Fibroblast of skin of left biceps (primary cell): ENCODE measurements around the gene DNPH1.

Experiments used
- DNase-seq, 2 experiments: peaks; one replicate each; pipeline ENCODE4 v3.0.0-alpha.2; 2013; ENCODE audit warnings: low read depth in 2 of 2

The DNPH1 gene

DNA sequence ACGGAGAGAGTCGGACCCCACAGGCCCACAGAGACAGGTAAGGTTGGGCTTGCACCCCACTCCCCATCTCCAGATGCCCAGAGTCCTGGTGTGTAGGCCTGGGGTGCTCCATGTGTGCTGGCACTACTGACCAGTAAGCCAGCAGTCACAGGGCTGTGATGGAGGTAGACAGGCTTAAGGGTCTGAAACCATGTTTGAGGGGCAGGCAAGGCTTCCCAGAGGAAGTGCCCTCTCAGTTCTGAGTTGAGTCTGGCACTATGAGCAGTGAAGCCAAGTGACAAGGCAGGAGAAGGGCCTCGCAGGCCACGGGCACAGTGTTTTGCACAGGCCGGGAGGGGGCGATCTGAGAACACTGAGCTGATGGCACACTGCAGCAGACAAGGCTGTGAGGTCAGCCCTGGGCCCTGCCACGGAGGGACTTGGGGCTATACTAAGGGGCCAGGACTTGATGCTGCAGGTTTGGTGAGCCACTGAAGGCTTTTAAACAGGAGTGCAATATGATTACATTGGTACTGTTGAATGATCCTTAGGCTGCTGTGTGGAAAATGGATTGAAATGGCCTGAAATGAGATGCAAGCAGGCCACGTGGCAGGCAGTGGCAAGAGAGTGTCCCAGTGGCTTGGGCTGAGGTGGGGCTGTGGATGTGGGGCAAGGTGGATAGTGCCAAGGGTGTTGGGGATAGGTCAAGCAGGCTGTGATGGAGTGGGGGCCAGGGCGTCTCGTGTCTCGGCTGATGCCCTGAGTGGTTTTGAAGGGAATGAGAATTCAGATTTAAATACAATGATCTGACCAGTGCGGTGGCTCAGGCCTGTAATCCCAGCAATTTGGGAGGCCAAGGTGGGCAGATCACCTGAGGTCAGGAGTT lies 34.3 kb upstream of the DNPH1 start:
- peak; percentile 17 to 21 for DNase-seq

DNA sequence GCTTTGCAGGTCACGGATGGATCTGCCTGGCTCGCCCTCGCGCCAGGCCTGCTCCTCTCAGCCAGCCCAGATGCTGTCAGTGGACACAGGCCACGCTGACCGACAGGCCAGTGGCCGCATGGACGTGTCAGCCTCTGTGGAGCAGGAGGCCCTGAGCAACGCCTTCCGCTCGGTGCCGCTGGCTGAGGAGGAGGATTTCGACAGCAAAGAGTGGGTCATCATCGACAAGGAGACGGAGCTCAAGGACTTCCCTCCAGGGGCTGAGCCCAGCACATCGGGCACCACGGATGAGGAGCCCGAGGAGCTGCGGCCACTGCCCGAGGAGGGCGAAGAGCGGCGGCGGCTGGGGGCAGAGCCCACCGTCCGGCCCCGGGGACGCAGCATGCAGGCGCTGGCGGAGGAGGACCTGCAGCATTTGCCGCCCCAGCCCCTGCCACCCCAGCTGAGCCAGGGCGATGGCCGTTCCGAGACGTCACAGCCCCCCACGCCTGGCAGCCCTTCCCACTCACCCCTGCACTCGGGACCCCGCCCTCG lies 33.6 kb upstream of the DNPH1 start:
- no peak for DNase-seq

DNA sequence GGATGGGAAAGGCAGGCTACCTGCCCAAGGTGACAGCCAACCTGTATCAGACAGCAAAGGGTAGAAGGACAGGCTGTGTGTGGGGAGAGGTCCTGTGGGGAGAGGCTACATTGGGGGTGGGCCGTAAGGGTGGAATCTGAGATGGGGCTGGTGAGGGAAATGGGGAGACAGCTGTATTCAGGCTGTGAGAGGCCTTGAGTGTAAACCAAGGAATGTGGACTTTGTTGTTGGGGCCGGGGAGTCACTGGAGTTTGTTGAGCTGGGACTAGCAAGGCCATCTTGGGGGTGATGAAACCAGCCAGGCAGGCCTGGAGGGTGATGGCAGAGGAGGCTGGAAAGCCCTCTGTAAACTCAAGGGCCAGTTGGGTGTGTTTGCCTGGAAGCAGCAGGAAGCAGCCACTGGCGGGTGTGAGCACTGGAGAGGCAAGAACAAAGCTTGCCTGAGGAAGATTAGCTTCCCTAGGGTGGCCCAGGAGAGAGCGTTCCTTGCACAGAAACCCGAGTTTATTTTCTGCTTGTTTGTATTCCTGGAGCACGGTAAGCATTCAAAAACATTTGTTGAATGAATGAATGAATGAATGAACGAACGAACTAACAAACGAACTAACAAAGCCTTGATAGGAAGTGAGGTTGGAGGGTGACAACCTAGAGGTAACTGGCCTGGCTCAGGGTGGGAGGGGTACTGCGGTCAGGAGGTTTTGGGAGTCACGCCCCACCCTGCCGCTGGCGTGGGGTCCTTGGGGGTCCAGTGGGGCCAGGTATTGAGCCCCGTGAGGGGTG lies 32.9 kb upstream of the DNPH1 start:
- no peak for DNase-seq

DNA sequence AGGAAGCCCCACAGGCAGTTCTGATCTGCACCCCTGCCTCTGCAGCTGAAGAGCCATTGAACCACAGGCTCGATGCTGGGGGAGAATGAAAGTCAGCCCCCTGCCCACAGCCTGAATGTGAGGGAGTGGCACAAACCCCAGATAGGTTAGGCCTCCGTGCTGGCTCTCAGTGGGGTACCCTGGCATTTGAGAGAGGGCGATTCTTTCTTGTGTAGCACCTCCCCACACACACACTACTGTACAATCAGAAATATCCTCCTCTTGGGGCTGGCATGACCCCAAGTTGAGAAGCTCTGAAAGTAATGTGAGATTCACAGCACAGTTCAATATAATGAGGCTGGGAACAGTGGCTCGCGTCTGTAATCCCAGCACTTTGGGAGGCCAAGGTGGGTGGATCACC lies 31.9 kb upstream of the DNPH1 start:
- DNase-seq = no peak

DNA sequence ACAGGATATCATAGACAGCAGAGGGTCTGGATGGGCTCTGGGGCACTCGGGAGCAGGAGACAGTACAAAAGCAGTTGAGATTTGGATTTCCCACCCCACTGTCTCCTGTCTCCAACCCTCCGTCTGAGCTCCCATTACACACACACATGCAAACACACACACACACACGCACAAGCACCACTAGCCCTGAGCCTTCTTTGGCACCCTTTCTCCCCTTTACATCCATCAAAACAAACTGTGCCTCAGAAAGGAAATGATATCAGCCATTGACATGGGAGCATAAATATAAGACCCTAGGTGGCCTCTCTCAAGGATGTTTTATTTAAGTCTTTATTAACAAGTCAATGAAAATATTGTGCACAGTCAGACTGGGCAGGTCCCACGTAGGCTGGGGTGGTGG lies 31.5 kb upstream of the DNPH1 start:
- no peak for DNase-seq

DNA sequence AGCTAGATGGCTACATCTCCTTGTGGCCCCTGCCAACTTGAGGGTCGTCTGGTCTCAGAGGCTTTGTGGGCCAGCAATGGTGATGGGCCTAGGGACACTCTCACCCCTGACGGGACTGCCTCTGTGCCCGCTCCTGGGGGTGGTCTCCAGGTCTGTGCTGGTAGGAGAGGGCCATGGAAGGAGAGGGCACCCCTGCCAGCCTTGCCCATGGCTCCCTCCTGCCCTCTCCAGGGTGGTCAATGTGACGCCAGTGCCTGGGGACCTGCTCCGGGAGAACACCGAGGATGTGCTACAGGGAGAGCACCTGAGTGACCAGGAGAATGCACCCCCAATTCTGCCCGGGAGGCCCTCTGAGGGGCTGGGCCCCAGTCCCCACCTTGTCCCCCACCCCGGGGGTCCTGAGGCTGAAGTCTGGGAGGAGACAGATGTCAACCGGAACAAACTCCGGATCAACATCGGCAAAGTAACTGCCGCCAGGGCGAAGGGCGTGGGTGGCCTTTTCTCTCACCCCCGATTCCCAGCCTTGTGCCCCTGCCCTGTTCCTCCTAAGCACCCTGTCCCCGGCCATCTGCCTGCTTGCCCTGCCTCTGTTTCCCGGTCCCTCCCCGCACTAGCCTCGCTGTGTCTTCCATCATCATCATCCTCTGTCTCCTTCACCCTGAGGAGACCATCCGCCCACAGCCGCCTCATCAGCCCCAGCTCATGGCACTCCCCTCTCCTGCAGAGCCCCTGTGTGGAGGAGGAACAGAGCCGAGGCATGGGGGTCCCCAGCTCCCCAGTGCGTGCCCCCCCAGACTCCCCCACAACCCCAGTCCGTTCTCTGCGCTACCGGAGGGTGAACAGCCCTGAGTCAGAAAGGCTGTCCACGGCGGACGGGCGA lies 29.8 kb upstream of the DNPH1 start:
- no peak for DNase-seq

DNA sequence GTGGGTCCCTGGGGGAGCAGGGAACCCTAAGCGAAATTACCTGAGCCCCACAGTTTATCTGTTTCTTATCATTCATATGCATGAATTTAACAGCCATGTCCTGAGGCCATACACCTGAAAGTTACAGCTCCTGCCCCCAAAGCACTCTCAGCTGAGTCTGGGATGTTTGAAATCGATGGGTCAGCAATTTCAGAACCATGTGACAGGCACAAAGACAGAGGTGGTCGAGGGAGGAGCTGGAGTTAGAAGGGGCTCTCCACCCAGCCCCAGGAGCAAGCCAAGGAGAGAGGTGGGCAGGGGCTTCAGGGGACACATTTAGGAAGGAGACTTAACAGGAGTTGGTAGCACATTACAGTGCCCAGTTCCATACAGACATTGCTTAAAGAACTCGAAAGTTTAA lies 28.9 kb upstream of the DNPH1 start:
- DNase-seq = no peak

DNA sequence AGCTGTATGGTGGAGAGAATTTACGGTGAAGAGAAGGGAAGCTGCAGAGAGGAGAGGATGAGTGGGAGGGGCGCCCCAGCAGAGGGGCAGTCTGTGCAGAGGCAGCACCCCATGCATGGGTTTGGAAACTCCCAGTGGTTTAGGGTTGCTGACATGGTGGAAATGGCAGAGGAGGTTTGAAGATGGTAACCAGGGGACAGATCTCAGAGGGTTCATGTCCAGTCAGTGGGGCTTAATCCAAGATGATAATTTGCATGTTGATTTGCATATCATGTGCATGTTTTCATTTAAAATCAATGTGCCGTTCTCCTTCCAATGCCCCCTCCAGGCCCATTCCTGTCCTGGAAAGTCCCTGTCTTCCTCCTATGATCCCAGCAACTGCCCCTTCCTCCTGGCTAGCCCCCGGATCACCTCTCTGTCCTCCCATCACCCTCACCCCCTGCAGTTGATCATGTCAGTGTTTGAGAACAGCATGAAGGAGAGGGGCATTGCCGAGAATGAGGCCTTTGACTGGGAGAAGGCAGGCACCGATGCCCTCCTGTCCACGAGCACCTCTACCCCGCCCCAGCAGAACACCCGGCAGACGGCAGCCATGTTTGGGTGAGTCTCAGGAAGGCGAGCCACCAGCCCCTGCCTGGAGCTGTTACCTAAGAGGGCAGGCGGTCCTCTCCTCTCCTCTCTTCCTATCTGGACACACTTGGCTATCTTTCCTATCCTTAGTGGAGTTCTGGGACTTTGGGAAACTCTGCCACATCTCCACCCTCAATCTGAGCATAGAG lies 28.3 kb upstream of the DNPH1 start:
- no peak for DNase-seq

DNA sequence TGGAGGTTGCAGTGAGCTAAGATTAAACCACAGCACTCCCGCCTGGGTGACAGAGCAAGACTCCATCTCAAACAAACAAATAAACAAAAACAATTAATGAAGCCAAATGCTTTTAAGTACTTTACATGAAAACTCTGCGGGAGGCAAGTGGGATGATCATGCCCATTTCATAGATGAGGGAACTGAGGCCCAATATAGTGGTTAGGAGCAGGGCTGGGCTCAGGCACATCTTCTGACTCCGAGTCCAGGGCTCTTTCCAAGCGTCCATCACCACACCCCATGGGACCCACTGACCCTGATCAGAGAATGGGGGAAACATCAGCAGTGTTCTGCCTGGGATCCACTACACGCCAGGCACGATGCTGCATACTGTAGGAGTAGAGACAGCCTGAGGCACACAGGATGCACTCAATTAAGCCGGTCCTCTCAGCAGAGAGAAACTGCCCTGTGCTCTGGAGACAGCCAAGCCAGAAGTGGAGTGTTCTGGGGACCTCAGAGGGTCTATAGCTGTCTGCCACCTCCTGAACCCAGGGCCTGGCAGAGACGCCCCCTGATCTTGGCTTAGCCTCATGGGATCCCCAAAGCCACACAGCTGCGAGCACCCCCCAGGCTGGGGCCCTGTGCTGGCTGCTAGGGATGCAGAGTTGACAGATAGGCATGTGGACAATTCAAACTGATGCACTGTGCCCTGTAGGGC lies 27.5 kb upstream of the DNPH1 start:
- DNase-seq = no peak

DNA sequence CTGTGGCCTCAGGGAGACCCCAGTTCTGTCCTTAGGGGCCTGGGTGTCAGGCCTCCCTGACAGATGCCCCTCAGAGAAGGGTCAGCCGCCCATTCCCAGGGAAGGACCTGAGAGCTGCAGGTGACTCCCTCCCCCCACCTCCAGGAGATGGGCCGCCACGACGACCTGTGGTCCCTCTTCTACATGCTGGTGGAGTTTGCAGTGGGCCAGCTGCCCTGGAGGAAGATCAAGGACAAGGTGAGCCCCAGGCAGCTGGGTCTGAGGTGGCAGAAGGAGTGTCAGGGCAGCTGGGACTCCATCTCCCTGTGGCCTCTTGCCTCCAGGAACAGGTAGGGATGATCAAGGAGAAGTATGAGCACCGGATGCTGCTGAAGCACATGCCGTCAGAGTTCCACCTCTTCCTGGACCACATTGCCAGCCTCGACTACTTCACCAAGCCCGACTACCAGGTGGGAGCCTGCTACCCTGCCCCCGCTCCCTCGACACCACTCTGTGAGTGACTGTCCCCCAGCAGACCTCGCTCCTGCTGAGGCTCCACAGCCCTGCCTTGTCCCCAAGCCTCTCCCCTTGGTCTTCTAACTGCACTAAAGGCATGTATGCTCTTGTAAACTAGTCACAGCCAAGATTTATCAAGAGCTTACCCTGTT lies 26.2 kb upstream of the DNPH1 start:
- DNase-seq = no peak

DNA sequence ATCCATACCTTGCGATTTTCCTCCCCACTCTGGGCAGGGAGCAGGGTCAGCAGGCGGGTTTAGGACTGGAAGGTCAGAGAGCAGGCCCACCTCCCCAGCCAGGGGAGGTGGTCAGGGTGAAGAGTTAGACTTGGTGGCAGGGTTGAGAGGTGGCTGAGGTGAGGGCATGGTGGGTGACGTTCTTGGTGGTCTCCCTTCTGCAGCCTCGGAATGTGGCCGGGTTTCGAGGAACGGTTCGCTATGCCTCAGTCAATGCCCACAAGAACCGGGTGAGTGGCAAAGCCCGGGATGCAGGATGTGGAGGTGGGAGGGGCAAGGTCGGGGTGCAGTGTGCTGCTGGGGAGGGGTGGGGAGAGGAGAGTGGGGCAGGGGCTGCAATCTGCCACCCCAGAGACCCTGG lies 25.6 kb upstream of the DNPH1 start:
- no peak for DNase-seq

DNA sequence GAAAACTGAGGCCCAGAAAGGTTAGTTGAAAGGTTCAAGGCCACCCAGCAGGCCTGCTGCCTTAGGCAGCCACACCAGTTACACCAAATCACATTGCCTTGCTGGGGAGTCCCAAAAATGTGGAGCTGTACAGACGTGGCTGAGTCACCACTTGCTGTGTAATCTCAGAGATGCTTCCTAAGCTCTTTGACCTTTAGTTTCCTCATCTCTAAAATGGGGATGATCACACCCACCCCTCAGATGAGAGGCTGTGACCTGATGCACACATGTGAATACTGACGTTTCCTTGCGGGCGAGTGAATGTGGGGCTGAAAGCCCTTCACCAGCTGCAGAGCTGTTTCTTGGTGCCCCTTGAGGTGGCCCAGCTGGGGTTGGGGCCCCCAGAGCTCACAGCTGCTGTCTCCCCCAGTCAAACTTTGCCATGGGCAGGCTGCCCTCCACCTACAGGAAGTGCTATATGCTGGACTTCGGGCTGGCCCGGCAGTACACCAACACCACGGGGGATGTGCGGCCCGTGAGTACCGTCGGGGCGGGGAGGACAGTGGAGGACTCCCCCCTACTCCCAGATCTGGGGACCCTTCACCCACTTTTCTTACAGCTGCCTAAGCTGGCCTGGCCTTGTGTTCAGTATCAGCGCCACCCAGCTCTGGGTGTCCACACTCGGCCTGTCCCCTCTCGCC lies 25.0 kb upstream of the DNPH1 start:
- no peak for DNase-seq

DNA sequence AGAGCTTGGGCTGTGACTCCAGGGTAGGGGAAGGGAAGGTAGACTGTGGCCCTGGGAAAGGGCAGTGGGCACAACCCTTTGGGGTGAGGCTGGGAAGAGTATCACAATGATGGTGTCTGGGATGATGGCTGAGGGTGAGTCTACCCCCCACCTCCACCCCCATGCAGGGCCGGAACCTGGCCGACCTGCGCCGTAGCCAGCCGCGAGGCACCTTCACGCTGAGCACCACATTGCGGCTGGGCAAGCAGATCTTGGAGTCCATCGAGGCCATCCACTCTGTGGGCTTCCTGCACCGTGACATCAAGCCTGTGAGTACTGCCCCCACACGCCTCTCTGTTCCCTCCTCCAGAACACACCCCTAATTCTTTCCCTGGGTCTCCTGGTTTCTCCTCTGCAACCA lies 24.1 kb upstream of the DNPH1 start:
- DNase-seq = no peak

DNA sequence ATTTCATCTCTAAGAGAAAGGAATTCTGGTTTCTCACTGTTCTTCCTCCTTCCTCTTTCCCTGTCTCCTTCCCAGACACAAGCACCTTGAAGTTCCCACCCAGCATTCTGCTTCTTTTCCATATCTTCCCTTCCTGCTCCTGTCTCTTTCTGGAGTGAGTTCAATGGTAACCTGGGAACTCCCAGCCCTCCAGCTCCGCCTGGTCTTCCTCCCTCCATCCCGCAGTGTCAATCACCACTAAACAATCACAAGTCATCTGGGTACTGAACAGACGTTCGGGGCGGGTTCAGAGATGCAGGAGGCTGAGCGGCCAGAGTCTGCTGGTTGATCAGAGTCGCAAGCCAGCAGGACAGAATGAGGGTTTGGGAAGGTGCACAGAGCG lies 21.7 kb upstream of the DNPH1 start:
- no peak for DNase-seq

DNA sequence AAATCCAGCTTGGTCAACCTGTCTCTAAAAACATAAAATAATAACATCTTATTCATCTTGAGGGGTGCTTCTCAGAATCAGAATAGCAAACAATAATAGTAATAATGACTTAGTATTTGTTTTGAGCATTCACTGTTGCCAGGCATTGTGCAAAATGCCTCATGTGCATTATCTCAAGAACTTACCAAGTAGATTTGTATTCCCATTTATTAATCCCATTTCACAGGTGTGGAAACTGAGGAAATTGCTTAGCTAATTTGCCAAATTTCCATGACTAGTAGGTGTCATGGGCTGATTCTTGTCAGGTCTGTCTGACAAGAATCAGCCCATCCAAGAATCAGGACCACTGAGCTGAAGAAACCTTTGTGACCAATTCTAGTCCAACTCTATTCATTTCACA lies 19.5 kb upstream of the DNPH1 start:
- DNase-seq = no peak

DNA sequence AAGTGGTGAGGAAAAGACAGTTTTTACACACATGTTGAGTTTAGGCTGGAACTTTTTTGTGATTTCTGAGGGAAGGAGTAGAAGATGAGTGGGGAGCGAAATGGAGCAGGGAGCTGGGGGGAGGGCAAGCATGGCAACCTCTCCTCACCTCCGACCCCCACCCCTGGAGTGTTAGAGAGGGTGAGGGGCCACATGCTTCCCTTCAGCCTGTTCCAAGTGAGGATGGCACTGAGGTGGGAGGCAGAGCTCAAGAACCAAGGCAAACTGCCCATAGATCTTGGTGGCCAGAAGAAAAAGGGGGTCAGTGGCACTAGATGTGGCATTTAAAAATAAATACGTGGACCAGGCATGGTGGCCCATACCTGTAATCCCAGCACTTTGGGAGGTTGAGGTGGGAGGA lies 18.8 kb upstream of the DNPH1 start:
- DNase-seq = no peak

DNA sequence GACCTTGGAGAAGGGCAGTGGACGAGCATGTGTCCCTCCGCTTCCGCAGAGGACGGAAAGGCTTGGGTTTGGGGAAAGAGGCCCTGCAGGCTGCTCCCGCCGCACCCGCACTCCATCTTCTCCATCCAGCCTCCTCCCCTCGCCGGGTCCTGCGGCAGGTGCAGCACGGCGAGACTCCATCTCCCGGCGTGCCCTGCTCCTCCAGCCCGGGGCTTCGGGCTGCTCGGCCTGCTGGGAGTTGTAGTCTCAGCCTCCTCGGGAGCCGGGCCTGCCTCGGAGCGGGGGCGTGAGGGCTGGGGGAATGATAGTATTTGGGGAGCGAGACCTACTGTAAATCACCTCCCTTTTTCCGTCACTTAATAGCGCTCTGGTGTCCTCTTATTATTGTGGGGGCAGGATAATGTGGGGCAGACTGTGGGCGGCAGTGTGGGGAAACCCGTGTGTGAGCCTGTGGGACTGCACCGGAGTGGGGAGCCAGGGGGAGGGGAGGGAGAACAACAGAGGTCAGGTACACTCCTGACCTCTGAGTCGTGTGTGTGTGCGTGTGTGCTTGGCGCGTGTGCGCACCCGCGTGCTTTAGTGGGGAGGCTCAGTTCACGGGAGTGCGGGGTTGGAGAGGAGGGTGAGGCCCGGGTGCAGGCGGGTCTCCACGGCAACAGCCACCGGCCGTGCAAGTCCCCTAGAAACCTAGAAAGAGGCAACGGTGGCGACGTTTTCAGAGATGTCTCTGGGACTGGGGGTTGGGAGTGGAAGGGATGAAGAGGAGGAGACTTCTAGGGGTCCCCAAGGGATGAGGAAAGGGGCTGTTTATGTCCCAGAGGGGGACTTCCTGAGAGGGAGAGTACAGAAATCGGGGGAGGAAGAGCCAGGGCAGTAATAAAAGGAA lies 18.1 kb upstream of the DNPH1 start:
- DNase-seq = no peak

DNA sequence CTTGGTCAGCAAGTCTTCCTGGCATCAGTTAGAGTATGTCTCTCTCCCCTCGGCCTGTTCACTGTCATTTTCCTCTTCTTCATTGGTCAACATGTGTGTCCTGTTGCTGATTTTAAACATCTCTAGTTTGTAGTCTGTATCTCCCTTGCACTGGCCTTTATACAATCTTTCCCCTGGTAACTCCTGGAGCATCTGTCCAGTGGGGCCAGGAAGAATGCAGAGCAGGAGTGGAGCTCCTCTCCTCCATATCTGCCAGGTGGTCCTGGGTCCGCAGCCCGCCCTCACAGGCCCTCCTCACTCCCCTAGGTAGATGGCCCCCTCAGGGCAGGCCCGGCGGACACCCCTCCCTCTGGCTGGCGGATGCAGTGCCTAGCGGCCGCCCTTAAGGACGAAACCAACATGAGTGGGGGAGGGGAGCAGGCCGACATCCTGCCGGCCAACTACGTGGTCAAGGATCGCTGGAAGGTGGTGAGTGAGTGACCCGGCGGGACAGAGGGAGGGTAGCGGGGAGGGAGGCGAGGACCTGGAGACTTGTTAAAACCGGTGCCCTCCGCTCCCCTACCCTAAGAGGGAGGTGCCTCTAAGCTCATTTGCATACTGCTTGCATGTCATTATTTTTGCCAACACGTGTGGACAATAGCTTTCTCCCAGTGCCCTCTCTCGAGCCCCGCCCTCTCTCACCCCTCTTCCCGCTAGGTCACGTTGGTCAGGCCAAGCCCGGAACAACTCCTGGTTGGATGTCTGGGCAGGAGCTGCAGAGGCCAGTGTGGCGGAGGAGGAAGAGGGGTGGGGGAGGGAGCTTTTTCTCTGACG lies 17.2 kb upstream of the DNPH1 start:
- DNase-seq = no peak
